ENCODE data around the gene TEX52. TPM values are rescaled to one million over a fixed set of nuclear protein-coding genes. Genes with fewer than 3 reads are reported as not detected.
A peak's percentile ranks its signal among the peaks of the same experiment; 100 is the strongest.

Gene TEX52
- total and polyA plus RNA-seq, 2 of the 13 experiments (the other 11 are each of a cell fraction or from before 2014, with no cell fraction given): 0.05 TPM; not detected in 1

DNA sequence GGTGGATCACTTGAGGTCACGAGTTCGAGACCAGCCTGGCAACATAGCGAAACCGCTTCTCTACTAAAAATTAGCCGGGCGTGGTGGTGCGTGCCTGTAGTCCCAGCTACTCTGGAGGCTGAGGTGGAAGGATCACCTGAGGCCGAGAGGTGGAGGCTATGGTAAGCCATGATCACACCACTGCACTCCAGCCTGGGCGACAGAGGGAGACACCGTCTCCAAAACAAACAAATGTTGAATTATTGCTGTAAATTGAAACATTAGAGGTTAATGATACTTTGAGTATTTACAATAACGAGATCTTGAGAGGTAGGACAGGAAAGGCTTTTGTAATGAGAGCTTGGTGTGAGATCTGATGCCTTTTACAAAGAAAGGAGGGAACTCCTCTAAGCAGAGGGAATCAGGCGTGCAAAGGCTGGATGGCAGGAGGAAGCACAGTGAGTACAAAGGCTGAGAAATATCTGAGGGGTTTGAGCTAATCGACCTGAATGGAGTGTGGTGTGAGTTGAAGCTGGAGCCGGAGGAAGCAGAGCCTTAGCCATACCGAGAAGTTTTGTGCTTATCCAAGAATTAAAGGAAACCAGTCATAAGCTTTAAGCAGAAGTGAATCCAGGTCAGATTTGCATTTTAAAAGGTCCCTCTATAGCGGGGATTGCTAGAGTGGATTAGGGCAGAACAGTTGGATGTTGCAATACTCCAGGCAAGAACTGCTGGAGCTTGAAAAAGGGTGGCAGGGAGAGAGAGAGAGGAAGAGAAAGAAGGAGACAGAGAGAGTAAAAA, 21.3 kb upstream of the TEX52 start (continued):
- TF ChIP-seq, protein P1, sequence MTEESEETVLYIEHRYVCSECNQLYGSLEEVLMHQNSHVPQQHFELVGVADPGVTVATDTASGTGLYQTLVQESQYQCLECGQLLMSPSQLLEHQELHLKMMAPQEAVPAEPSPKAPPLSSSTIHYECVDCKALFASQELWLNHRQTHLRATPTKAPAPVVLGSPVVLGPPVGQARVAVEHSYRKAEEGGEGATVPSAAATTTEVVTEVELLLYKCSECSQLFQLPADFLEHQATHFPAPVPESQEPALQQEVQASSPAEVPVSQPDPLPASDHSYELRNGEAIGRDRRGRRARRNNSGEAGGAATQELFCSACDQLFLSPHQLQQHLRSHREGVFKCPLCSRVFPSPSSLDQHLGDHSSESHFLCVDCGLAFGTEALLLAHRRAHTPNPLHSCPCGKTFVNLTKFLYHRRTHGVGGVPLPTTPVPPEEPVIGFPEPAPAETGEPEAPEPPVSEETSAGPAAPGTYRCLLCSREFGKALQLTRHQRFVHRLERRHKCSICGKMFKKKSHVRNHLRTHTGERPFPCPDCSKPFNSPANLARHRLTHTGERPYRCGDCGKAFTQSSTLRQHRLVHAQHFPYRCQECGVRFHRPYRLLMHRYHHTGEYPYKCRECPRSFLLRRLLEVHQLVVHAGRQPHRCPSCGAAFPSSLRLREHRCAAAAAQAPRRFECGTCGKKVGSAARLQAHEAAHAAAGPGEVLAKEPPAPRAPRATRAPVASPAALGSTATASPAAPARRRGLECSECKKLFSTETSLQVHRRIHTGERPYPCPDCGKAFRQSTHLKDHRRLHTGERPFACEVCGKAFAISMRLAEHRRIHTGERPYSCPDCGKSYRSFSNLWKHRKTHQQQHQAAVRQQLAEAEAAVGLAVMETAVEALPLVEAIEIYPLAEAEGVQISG (CRISPR knock-in tag; IDR thresholded peaks at IDR 0.05): no peak
- TF ChIP-seq ZFP82 (CRISPR knock-in tag; IDR thresholded peaks at IDR 0.05; ENCODE audit: borderline replicate concordance) (no peak), WIZ (CRISPR knock-in tag; IDR thresholded peaks at IDR 0.05) (no peak), MEIS2 (CRISPR knock-in tag; IDR thresholded peaks at IDR 0.05) (no peak), POGZ (CRISPR knock-in tag; IDR thresholded peaks at IDR 0.05) (no peak), ARNTL (CRISPR knock-in tag; IDR thresholded peaks at IDR 0.05) (no peak), ZNF510 (CRISPR knock-in tag; IDR thresholded peaks at IDR 0.05; ENCODE audit: low read depth) (0 out of 2 replicates have a peak, but pooled peaks have one; percentile 36), ZNF670 (CRISPR knock-in tag; IDR thresholded peaks at IDR 0.05; ENCODE audit: borderline replicate concordance) (no peak)
- TF ChIP-seq, protein P2, sequence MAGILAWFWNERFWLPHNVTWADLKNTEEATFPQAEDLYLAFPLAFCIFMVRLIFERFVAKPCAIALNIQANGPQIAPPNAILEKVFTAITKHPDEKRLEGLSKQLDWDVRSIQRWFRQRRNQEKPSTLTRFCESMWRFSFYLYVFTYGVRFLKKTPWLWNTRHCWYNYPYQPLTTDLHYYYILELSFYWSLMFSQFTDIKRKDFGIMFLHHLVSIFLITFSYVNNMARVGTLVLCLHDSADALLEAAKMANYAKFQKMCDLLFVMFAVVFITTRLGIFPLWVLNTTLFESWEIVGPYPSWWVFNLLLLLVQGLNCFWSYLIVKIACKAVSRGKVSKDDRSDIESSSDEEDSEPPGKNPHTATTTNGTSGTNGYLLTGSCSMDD (CRISPR knock-in tag; IDR thresholded peaks at IDR 0.05): no peak
- TF ChIP-seq, protein P3, sequence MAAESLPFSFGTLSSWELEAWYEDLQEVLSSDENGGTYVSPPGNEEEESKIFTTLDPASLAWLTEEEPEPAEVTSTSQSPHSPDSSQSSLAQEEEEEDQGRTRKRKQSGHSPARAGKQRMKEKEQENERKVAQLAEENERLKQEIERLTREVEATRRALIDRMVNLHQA (CRISPR knock-in tag; IDR thresholded peaks at IDR 0.05): no peak
- TF ChIP-seq, protein P4, sequence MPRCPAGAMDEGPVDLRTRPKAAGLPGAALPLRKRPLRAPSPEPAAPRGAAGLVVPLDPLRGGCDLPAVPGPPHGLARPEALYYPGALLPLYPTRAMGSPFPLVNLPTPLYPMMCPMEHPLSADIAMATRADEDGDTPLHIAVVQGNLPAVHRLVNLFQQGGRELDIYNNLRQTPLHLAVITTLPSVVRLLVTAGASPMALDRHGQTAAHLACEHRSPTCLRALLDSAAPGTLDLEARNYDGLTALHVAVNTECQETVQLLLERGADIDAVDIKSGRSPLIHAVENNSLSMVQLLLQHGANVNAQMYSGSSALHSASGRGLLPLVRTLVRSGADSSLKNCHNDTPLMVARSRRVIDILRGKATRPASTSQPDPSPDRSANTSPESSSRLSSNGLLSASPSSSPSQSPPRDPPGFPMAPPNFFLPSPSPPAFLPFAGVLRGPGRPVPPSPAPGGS (CRISPR knock-in tag; IDR thresholded peaks at IDR 0.05): no peak
- TF ChIP-seq, protein P5, sequence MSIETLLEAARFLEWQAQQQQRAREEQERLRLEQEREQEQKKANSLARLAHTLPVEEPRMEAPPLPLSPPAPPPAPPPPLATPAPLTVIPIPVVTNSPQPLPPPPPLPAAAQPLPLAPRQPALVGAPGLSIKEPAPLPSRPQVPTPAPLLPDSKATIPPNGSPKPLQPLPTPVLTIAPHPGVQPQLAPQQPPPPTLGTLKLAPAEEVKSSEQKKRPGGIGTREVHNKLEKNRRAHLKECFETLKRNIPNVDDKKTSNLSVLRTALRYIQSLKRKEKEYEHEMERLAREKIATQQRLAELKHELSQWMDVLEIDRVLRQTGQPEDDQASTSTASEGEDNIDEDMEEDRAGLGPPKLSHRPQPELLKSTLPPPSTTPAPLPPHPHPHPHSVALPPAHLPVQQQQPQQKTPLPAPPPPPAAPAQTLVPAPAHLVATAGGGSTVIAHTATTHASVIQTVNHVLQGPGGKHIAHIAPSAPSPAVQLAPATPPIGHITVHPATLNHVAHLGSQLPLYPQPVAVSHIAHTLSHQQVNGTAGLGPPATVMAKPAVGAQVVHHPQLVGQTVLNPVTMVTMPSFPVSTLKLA (IDR thresholded peaks at IDR 0.05): no peak
- TF ChIP-seq, protein P6, sequence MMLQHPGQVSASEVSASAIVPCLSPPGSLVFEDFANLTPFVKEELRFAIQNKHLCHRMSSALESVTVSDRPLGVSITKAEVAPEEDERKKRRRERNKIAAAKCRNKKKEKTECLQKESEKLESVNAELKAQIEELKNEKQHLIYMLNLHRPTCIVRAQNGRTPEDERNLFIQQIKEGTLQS (CRISPR knock-in tag; IDR thresholded peaks at IDR 0.05): no peak
- TF ChIP-seq, protein P7, sequence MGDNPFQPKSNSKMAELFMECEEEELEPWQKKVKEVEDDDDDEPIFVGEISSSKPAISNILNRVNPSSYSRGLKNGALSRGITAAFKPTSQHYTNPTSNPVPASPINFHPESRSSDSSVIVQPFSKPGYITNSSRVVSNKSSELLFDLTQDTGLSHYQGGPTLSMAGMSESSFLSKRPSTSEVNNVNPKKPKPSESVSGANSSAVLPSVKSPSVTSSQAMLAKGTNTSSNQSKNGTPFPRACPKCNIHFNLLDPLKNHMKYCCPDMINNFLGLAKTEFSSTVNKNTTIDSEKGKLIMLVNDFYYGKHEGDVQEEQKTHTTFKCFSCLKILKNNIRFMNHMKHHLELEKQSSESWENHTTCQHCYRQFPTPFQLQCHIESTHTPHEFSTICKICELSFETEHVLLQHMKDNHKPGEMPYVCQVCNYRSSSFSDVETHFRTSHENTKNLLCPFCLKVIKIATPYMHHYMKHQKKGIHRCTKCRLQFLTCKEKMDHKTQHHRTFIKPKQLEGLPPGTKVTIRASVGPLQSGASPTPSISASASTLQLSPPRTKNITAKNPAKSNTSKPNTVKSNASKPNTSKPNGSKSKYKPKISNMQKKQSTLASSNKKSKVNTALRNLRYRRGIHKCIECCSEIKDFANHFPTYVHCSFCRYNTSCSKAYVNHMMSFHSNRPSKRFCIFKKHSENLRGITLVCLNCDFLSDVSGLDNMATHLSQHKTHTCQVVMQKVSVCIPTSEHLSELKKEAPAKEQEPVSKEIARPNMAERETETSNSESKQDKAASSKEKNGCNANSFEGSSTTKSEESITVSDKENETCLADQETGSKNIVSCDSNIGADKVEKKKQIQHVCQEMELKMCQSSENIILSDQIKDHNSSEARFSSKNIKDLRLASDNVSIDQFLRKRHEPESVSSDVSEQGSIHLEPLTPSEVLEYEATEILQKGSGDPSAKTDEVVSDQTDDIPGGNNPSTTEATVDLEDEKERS (CRISPR knock-in tag; IDR thresholded peaks at IDR 0.05): peak; percentile 64; the same call in 1 of the 2 replicates

All from HepG2 (cell line).